Transverse colon (tissue), 4 donors: ENCODE measurements around the gene ANKRD33B. TPM values are rescaled to one million over a fixed set of nuclear protein-coding genes. Genes with fewer than 3 reads are reported as not detected.

Source experiments
- DNase-seq: peaks from one replicate; pipeline ENCODE4 v3.0.0-alpha.2; 2019
- H3K27ac ChIP-seq, 4 donors: fragments of 200-600 bp; sonication (generic); 2 replicates each; pipeline ENCODE4 v1.5.1; 2016 to 2018; ENCODE audit warnings: inconsistent platforms in 4 of 4
- H3K27me3 ChIP-seq: fragments of 200-600 bp; sonication (generic); 2 replicates; pipeline ENCODE4 v1.5.1; 2017; ENCODE audit warnings: inconsistent platforms
- H3K36me3 ChIP-seq, 4 donors: fragments of 200-600 bp; sonication (generic); 2 replicates each; pipeline ENCODE4 v1.5.1; 2017 to 2019; ENCODE audit warnings: inconsistent platforms in 4 of 4
- H3K4me1 ChIP-seq, 4 donors: fragments of 200-600 bp; sonication (generic); 2 replicates each; pipeline ENCODE4 v1.5.1; 2017 to 2020; ENCODE audit warnings: inconsistent platforms in 4 of 4
- H3K4me3 ChIP-seq, 4 donors: fragments of 200-600 bp; sonication (generic); 1 replicate in 1 of 4; 2 replicates in 3 of 4; pipeline versions ENCODE4 v1.5.1 to v1.6.1; 2017 to 2019; ENCODE audit warnings: inconsistent platforms in 4 of 4
- H3K9me3 ChIP-seq, 2 donors: fragments of 200-600 bp; sonication (generic); 2 replicates each; pipeline ENCODE4 v1.5.1; 2017 to 2019; ENCODE audit warnings: inconsistent platforms in 2 of 2
- EP300 ChIP-seq: sonication (generic); formaldehyde crosslinking; IDR thresholded peaks from one replicate; pipeline ENCODE4 v1.6.1; 2017; ENCODE audit warnings: antibody characterized with exemption, low read depth
- POLR2A ChIP-seq: fragments of 450-650 bp; IDR thresholded peaks from one replicate; pipeline ENCODE4 v1.6.1; 2016; ENCODE audit warnings: antibody characterized with exemption, mild to moderate bottlenecking, moderate library complexity
- POLR2AphosphoS5 ChIP-seq, 3 donors: sonication (generic); formaldehyde crosslinking; IDR thresholded peaks; one replicate each; pipeline ENCODE4 v1.6.1; 2016; ENCODE audit warnings: antibody characterized with exemption in 3 of 3
- WGBS, 2 donors: methylation state at CpG; one replicate each; pipeline ENCODE4 v1.1.5; 2018; ENCODE audit warnings: low coverage in 1 of 2; 5-methylcytosine and 5-hydroxymethylcytosine counted together
- in situ Hi-C, 4 donors: fragments of 200-750 bp; cut with MboI; loops; one replicate each; pipeline versions ENCODE4 v1.15.0 to v1.15.1; 2017; ENCODE audit warnings: low sequenced_read_pairs in 3 of 4, low pct_ligation_motif_present in 1 of 4, low pct_unique_long_range_greater_than_20kb in 1 of 4
- intact Hi-C: fragments of 100-400 bp; cut with DNase I; formaldehyde crosslinking; loops from one replicate; pipeline ENCODE4 v1.15.1; 2023; ENCODE audit warnings: low total_unique reads
- total RNA-seq, 4 donors: library from RNA; depleted of rRNA; stranded (reverse); fragments of >200 nt; gene quantifications; one replicate each; pipeline ENCODE4 v1.1.0, GENCODE V29; 2016
- TF ChIP-seq, protein P1 (sequence below), 5 experiments: fragments of 200-600 bp in 3 of 5; fragments of 450-650 bp in 2 of 5; sonication (generic) in 3 of 5; IDR thresholded peaks; 1 replicate in 2 of 5; 2 replicates in 3 of 5; pipeline ENCODE4 v1.5.1; 2016 to 2017; ENCODE audit warnings: antibody characterized with exemption in 5 of 5, inconsistent platforms in 3 of 5, mild to moderate bottlenecking in 2 of 5, moderate library complexity in 1 of 5

Gene ANKRD33B
- total RNA-seq, 4 donors from 2014 or later = 0.20 to 3.2 (median 1.4) TPM

DNA sequence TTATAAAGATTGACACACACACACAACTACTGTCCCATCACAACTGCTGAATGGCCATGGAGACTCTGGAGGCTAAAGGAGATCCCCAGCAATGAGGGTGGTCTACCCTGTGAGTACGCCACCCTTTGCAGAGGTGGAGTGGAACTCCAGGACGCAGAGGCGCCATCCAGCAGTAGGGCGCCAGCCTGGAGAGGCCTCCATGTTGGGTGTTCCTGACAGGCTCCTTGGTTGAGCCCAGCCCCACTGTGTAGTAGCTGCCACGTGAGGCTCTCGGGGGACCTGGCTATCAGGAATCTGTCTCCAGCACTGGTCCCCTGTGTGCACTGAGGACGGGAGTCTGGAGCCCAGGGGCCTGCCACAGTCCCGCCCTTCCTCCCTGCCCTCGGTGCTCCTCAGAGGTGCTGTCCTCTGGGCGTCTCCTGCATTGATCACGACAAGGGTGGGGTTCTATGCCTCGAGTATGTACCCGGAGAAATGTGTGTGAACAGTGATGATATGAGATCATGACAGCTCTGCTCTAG is 124.8 kb downstream of the ANKRD33B start:
- peaks cover 0 to 3% (median 0%) of the 10 kb centered on the region in 4 donors for H3K36me3 ChIP-seq
- TF ChIP-seq, protein P1, sequence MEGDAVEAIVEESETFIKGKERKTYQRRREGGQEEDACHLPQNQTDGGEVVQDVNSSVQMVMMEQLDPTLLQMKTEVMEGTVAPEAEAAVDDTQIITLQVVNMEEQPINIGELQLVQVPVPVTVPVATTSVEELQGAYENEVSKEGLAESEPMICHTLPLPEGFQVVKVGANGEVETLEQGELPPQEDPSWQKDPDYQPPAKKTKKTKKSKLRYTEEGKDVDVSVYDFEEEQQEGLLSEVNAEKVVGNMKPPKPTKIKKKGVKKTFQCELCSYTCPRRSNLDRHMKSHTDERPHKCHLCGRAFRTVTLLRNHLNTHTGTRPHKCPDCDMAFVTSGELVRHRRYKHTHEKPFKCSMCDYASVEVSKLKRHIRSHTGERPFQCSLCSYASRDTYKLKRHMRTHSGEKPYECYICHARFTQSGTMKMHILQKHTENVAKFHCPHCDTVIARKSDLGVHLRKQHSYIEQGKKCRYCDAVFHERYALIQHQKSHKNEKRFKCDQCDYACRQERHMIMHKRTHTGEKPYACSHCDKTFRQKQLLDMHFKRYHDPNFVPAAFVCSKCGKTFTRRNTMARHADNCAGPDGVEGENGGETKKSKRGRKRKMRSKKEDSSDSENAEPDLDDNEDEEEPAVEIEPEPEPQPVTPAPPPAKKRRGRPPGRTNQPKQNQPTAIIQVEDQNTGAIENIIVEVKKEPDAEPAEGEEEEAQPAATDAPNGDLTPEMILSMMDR (IDR thresholded peaks at IDR 0.05) = no peak
- no peak for TF ChIP-seq EP300
- in situ Hi-C loops = no loop called here
- WGBS, 2 donors = 94 to 97% methylated on average over 8 to 13 of the region's 13 CpGs
- H3K4me3 ChIP-seq = no peak overlapping the region
- H3K4me1 ChIP-seq = no peaks in the 10 kb centered on the region
- no peak overlapping the region for H3K27ac ChIP-seq
- no peaks in the 10 kb centered on the region for H3K9me3 ChIP-seq
- H3K27me3 ChIP-seq = no peaks in the 10 kb centered on the region
- intact Hi-C loops = no loop called here
- DNase-seq = no peak

DNA sequence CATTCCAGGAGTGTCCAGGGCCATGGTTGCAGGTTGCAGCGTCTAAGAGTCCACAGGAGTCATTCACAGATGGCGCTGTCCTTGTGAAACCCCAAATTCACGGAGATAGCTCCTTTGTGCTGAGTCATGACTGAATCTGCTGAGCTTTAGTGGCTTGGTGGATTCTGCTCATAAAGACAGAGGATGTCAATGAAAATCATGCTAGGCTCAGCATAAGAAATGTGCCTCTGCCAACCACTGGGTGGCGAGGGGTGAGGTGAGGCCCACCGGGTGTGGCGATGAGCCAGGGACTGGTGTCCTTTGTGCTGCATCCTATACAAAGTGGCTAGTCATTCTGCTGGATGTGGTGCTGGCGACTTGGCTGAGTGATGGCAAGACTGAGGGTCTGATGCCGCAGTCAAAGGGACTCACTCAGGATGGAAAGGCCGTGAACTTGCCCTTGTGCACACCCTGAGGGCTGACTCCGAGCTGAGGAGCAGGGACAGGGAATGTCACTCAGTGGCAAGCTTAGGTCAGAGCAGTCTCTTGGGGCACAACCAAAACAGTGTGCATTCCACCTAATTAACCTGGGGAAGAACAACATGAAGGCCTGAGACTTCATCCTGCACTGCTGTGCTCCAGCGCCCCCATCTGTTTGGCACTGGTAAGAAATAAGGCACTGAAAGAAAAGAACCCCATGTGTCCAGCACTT is 125.7 kb downstream of the ANKRD33B start:
- Histone ChIP-seq H3K9me3 (no peaks in the 10 kb centered on the region), H3K4me1 (no peaks in the 10 kb centered on the region), H3K27me3 (no peaks in the 10 kb centered on the region), H3K27ac (no peak overlapping the region), H3K4me3 (no peak overlapping the region), H3K36me3 (peaks cover 0 to 3% (median 0%) of the 10 kb centered on the region in 4 donors)
- in situ Hi-C loops (no loop called here), intact Hi-C loops (no loop called here)
- TF ChIP-seq POLR2AphosphoS5 (IDR thresholded peaks at IDR 0.05) = no peak
- no peak for TF ChIP-seq POLR2A
- TF ChIP-seq EP300 = no peak
- TF ChIP-seq, protein P1 (IDR thresholded peaks at IDR 0.05) = no peak
- DNase-seq = no peak
- WGBS, 2 donors = 83 to 90% methylated on average over 1 to 11 of the region's 11 CpGs

DNA sequence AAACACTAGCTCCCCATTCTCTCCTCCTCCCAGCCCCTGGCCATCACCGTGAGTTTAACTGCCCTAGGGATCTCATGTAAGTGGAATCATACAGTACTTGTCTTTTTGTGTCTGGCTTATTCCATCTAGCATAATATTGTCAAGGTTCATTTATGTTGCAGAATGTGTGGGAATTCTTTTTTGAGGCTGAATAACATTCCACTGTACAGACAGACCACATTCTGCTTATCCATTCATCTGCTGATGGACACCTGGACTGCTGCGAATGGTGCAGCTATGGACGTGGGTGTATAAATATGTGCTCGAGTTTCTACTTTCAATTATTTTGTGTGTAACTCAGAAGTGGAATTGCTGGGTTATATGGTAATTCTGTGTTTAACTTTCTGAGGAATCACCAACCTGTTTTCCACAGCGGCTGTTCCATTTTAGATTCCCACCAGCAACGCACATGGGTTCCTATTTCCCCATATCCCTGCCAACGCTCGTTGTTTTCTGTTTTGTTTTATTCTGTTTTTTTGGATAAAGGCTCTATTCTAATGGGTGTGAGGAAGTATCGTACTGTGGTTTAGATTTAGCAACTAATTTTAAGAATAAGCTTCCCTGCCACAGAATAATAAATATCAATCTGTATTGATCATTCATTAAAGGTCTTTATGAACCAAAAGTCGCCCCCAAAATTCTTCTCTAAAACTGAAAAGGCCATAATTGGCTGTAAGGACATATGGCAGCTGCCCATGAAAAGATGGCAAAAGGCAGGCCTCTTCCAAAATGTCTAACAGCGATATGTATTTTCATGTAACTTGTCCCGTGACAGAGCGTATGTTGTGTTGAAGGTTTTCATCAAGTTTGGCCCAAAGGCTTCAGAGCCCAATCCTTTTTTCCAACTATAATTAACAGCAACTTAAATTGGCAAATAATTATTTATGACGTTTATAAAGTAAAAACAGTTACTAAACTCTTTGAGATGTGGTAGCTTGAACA is 126.9 kb downstream of the ANKRD33B start:
- TF ChIP-seq EP300 (no peak), POLR2AphosphoS5 (IDR thresholded peaks at IDR 0.05) (no peak)
- TF ChIP-seq, protein P1 (IDR thresholded peaks at IDR 0.05) = no peak
- Histone ChIP-seq H3K27ac (no peak overlapping the region), H3K36me3 (peaks cover 0 to 3% (median 0%) of the 10 kb centered on the region in 4 donors), H3K9me3 (no peaks in the 10 kb centered on the region), H3K4me1 (peaks cover 0 to 9% (median 3%) of the 10 kb centered on the region in 4 donors), H3K27me3 (no peaks in the 10 kb centered on the region), H3K4me3 (no peak overlapping the region)
- WGBS, 2 donors = 84 to 89% methylated on average over 12 to 14 of the region's 14 CpGs
- intact Hi-C loops (no loop called here), in situ Hi-C loops (no loop called here)
- DNase-seq = no peak
